GM19467 (cell line): ENCODE measurements around the gene PBX4.

Source experiments
- ATAC-seq: cut with Tn5 transposase; IDR thresholded peaks from one replicate; pipeline ENCODE4 v1.9.1; 2021; ENCODE audit warnings: mild to moderate bottlenecking, moderate library complexity; ENCODE audit not compliant: unreplicated experiment

PBX4 gene

GRCh38 chr19:19527674-19528625 is 90.5 kb downstream of the PBX4 start:
- no peak for ATAC-seq

DNA sequence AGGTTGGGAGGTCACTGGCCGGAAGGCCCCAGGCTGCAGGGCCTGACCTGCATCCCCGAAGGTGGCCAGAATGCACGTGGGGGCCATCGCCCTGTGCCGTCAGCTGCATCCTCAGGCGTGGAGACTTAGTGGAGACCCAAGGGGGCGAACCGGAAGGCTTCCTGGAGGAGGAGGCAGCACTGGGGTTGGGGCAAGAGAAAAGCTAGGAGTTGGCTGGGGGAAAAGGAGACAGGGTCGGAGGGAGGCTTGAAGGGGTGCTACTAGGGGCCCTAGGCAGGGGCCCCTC is 91.2 kb downstream of the PBX4 start:
- ATAC-seq: no peak

- ATAC-seq: no peak
Observed at GRCh38 chr19:19526581-19527370, 91.7 kb downstream of the PBX4 start.

GRCh38 chr19:19525611-19526380 is 92.7 kb downstream of the PBX4 start:
- no peak for ATAC-seq

DNA sequence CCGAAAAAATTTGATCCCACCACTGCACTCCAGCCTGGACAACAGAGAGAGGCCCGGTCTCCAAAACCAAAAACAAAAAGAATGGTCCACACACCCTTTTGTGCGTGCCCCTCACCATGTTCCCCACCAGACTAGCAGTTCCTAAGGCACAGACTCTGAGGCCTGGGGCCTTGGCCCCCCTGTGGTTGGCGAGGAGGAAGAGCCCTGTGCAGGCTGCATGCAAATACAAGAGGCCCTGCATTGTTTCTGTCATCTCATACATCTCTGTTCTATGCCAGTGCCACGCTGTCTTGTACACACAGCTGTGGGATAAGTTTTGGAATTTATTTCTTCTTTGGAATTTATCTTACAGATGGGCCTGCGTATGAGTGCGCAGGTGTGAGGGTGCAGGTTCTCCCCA is 94.4 kb downstream of the PBX4 start:
- no peak for ATAC-seq

GRCh38 chr19:19523177-19523576 is 95.3 kb downstream of the PBX4 start:
- no peak for ATAC-seq

GRCh38 chr19:19520989-19521388 is 97.5 kb downstream of the PBX4 start:
- no peak for ATAC-seq

DNA sequence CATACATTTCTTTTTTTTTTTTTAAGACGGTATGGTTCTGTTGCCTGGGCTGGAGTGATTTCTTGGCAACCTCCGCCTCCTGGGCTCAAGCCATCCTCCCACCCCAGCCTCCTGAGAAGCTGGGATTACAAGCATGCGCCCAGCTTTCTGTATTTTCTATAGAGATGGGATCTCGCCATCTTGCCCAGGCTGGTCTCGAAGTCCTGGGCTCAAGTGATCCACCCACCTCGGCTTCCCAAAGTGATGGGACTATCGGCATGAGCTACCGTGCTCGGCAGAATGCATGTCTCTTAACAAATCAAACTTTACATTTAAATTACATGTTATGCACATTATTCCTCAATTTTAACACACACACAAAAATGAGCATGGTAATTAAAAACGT is 101.3 kb downstream of the PBX4 start:
- ATAC-seq: no peak

- ATAC-seq: peak; percentile 89
Observed at GRCh38 chr19:19515642-19516519, 102.6 kb downstream of the PBX4 start, which contains the start of gene NDUFA13. NDUFA13 (plus strand) TSS chr19:19516225; CDS start chr19:19516239, 14 bp downstream.

- no peak for ATAC-seq
Observed at GRCh38 chr19:19514881-19515641, 103.4 kb downstream of the PBX4 start, which contains the start of gene TSSK6. TSSK6 (minus strand) TSS chr19:19515548; CDS start chr19:19515427, 121 bp downstream.

DNA sequence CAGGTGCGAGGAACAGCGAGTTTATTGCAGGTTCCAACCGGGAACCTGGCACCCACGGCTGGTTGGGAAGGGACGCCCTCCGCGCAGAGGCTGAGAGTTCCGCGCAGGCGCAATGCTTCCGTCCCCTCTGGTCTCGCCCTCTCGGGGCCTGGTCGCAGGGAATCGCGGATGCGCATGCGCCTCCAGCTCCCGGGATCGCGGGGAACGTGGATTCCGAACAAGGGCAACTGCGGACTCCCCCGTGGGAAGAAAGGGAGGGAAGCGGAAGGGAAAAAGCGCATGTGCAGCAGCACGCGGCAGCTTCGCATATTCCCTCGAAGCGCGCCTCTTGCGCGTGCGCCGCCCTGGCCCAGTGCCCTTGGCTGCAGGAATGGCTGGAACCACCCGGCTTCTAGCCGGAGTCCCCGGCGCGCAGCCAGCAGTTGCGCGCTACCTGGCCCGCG is 104.3 kb downstream of the PBX4 start:
- ATAC-seq: no peak

GRCh38 chr19:19513682-19514081 is 104.8 kb downstream of the PBX4 start:
- no peak for ATAC-seq
